ENCODE results near the gene CROCC2. TPM values are rescaled to one million over a fixed set of nuclear protein-coding genes. Genes with fewer than 3 reads are reported as not detected.

The CROCC2 gene
- total and polyA plus RNA-seq, 10 of the 15 experiments (the other 5 are each of a cell fraction or from before 2014, with no cell fraction given): not detected

DNA sequence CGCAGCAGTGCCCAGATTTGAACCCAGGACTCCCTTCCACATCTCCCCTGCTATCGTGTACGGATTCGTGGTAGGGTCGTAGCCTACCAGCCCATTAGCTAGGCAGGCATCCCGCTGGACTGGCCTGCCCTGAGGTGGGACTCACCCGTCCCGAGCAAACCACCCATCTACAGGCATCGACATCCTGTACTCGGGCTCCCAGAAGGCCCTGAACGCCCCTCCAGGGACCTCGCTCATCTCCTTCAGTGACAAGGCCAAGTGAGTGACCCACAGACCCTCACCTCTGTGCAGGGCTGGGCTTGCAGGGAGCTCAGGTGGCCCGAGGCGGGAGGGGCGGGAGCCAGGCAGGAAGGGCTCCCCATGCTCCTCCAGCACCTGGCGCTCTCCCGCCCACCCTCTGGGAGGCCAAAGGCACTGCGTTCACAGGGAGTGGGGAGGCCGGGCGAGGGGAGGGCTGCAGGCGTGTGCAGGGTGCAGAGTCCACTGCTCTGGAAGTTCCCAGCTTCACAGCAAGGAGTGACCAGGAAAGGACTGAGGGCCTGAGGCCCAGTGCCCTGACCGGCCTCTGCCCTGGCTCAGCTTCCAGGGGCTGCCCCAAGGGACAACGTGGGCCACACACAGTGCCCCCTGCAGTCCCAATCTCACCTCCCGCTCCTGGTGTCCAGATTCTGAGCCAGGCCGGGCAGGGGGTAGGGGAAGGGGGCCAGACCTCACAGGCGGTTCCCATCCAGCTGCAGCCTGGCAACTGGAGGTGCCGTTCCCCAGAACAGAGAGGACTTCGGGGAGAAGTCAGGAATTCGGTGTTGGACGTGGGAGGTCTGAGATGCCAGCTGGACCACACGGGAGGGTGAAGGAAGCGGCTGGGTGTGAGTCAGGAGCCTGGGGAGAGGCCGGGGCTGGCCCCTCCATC is 32.1 kb upstream of the CROCC2 start (continued):
- TF ChIP-seq, protein P1, sequence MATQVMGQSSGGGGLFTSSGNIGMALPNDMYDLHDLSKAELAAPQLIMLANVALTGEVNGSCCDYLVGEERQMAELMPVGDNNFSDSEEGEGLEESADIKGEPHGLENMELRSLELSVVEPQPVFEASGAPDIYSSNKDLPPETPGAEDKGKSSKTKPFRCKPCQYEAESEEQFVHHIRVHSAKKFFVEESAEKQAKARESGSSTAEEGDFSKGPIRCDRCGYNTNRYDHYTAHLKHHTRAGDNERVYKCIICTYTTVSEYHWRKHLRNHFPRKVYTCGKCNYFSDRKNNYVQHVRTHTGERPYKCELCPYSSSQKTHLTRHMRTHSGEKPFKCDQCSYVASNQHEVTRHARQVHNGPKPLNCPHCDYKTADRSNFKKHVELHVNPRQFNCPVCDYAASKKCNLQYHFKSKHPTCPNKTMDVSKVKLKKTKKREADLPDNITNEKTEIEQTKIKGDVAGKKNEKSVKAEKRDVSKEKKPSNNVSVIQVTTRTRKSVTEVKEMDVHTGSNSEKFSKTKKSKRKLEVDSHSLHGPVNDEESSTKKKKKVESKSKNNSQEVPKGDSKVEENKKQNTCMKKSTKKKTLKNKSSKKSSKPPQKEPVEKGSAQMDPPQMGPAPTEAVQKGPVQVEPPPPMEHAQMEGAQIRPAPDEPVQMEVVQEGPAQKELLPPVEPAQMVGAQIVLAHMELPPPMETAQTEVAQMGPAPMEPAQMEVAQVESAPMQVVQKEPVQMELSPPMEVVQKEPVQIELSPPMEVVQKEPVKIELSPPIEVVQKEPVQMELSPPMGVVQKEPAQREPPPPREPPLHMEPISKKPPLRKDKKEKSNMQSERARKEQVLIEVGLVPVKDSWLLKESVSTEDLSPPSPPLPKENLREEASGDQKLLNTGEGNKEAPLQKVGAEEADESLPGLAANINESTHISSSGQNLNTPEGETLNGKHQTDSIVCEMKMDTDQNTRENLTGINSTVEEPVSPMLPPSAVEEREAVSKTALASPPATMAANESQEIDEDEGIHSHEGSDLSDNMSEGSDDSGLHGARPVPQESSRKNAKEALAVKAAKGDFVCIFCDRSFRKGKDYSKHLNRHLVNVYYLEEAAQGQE (IDR thresholded peaks at IDR 0.05; ENCODE audit: low read depth, low read length): no peak

DNA sequence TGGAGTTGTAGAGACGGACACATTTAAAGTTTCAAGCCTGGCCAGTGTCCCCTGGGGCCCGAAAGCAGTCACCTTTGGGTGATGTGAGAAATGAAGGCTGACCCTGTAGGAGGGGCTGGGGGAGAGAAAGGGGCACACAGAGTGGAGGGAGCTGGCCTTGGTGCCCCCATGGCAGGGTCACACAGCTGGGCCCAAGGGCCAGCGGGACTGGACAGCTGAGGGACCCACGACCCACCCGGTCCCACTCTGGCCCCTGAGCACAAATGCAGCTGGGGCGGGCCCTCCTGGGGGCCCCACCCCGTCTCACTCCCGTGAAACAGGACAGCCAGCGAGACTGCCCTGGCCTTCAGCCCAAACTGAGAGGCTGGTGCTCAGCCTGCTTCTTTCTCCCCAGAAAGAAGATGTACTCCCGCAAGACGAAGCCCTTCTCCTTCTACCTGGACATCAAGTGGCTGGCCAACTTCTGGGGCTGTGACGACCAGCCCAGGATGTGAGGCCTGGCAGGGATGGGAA is 31.4 kb upstream of the CROCC2 start:
- H3K4me3 ChIP-seq: no peak overlapping the region
- BruUV-seq (replicated peaks): no TSS peak
- H3K4me1 ChIP-seq (ENCODE audit: control insufficient read depth, insufficient read depth, low read length): no peaks in the 10 kb centered on the region
- ChIA-PET RAD21 (ENCODE audit: unreplicated experiment) (no interaction called here), SMC1A (ENCODE audit: uncharacterized antibody, unreplicated experiment) (no interaction called here), POLR2A (no interaction called here), CTCF (no interaction called here)
- H3K9ac ChIP-seq (ENCODE audit: control insufficient read depth, insufficient read depth, low read length): no peak overlapping the region
- FAIRE-seq (no peak), DNase-seq (ENCODE audit: low read depth, low spot score) (no peak), ATAC-seq (no peak)
- no peak overlapping the region for H3K27ac ChIP-seq (ENCODE audit: control insufficient read depth, insufficient read depth)
- H3K36me3 ChIP-seq (ENCODE audit: control insufficient read depth in 2 of 2, insufficient read depth in 2 of 2, low read length in 1 of 2): no peaks in the 10 kb centered on the region
- no peaks in the 10 kb centered on the region for H3K79me2 ChIP-seq (ENCODE audit: control insufficient read depth, insufficient read depth, low read length)
- H3K9me3 ChIP-seq (replicated peaks; ENCODE audit: control insufficient read depth, insufficient read depth, low read length): no peaks in the 10 kb centered on the region
- no peaks in the 10 kb centered on the region for H4K20me1 ChIP-seq (ENCODE audit: control insufficient read depth, insufficient read depth)
- no peak overlapping the region for H2AFZ ChIP-seq (ENCODE audit: control insufficient read depth, low read depth, low read length)
- no peaks in the 10 kb centered on the region; a peak in 3 of 4 replicates for H3K27me3 ChIP-seq (replicated peaks in 1 of 2; ENCODE audit: control insufficient read depth in 2 of 2, insufficient read depth in 2 of 2, low read length in 1 of 2)
- H3K4me2 ChIP-seq (ENCODE audit: control insufficient read depth, insufficient read depth): no peak overlapping the region
- intact Hi-C loops (cut with micrococcal nuclease; ENCODE audit: unreplicated experiment): no loop called here
- in situ Hi-C loops (cut with MboI): no loop called here
- WGBS (ENCODE audit: insufficient coverage, insufficient replicate concordance, low lambda C conversion rate, missing lambda C conversion rate): 24% methylated on average over 9 of the region's 12 CpGs
- no peak for TF ChIP-seq BHLHE40 (IDR thresholded peaks at IDR 0.05; ENCODE audit: borderline replicate concordance in 1 of 2, low read depth in 2 of 2, low read length in 1 of 2)
- TF ChIP-seq, protein P2, sequence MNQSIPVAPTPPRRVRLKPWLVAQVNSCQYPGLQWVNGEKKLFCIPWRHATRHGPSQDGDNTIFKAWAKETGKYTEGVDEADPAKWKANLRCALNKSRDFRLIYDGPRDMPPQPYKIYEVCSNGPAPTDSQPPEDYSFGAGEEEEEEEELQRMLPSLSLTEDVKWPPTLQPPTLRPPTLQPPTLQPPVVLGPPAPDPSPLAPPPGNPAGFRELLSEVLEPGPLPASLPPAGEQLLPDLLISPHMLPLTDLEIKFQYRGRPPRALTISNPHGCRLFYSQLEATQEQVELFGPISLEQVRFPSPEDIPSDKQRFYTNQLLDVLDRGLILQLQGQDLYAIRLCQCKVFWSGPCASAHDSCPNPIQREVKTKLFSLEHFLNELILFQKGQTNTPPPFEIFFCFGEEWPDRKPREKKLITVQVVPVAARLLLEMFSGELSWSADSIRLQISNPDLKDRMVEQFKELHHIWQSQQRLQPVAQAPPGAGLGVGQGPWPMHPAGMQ (IDR thresholded peaks at IDR 0.05; ENCODE audit: borderline replicate concordance): no peak
- TF ChIP-seq MTA2 (IDR thresholded peaks at IDR 0.05; ENCODE audit: low read depth): no peak
- no peak for TF ChIP-seq EP300 (IDR thresholded peaks at IDR 0.05; ENCODE audit: borderline replicate concordance in 1 of 2, control insufficient read depth in 1 of 2, low read depth in 2 of 2, low read length in 2 of 2)
- TF ChIP-seq GATAD2B (conservative IDR thresholded peaks at IDR 0.05; ENCODE audit: low read depth): no peak
- no peak for TF ChIP-seq RB1 (IDR thresholded peaks at IDR 0.05; ENCODE audit: borderline replicate concordance)
- TF ChIP-seq RCOR1 (conservative IDR thresholded peaks at IDR 0.05; ENCODE audit: low read depth, low read length): no peak
- no peak for TF ChIP-seq RAD21 (IDR thresholded peaks at IDR 0.05; ENCODE audit: insufficient read depth, low read depth, low read length)
- no peak for TF ChIP-seq STAT1 (conservative IDR thresholded peaks at IDR 0.05)
- TF ChIP-seq BMI1 (IDR thresholded peaks at IDR 0.05; ENCODE audit: borderline replicate concordance): no peak

Data from GM12878 (cell line).